H9 (cell line): ENCODE measurements around the gene FASTKD3. TPM values are rescaled to one million over a fixed set of nuclear protein-coding genes. Genes with fewer than 3 reads are reported as not detected.

ENCODE experiments used
- DNase-seq: peaks from one replicate; pipeline ENCODE4 v3.0.0-alpha.2; 2017
- H2AFZ ChIP-seq: one replicate; pipeline ENCODE4 v1.6.1; 2013; ENCODE audit warnings: mild to moderate bottlenecking, low read length, control low read depth, moderate library complexity
- H2AK5ac ChIP-seq: 2 replicates; pipeline ENCODE4 v1.6.1; 2013; ENCODE audit warnings: low read length, control low read depth, mixed read lengths; ENCODE audit not compliant: insufficient read length
- H2BK120ac ChIP-seq: one replicate; pipeline ENCODE4 v1.6.1; 2013; ENCODE audit warnings: low read depth, mild to moderate bottlenecking, low read length, control low read depth, inconsistent platforms; ENCODE audit not compliant: poor library complexity, severe bottlenecking
- H2BK12ac ChIP-seq: 2 replicates; pipeline ENCODE4 v1.6.1; 2013; ENCODE audit warnings: low read length, control low read depth, mixed read lengths, low read depth; ENCODE audit not compliant: insufficient read length
- H2BK15ac ChIP-seq: 2 replicates; pipeline ENCODE4 v1.6.1; 2013; ENCODE audit warnings: low read depth, low read length, control low read depth
- H2BK20ac ChIP-seq: one replicate; pipeline ENCODE4 v1.6.1; 2013; ENCODE audit warnings: low read depth, mild to moderate bottlenecking, low read length, control low read depth, inconsistent platforms; ENCODE audit not compliant: poor library complexity, severe bottlenecking
- H2BK5ac ChIP-seq: 2 replicates; pipeline ENCODE4 v1.6.1; 2013; ENCODE audit warnings: low read length, control low read depth, mixed read lengths; ENCODE audit not compliant: insufficient read length
- H3K14ac ChIP-seq: 2 replicates; pipeline ENCODE4 v1.6.1; 2013; ENCODE audit warnings: low read length, control low read depth; ENCODE audit not compliant: insufficient read depth
- H3K18ac ChIP-seq: 2 replicates; pipeline ENCODE4 v1.6.1; 2013; ENCODE audit warnings: low read depth, mild to moderate bottlenecking, mixed read lengths, low read length, control low read depth; ENCODE audit not compliant: insufficient read length
- H3K23ac ChIP-seq: 2 replicates; pipeline ENCODE4 v1.6.1; 2013; ENCODE audit warnings: low read length, control low read depth, mixed read lengths, low read depth; ENCODE audit not compliant: insufficient read length
- H3K23me2 ChIP-seq: 2 replicates; pipeline ENCODE4 v1.6.1; 2013; ENCODE audit warnings: low read depth, mild to moderate bottlenecking, mixed read lengths, low read length, control low read depth; ENCODE audit not compliant: insufficient read length, poor library complexity, severe bottlenecking
- H3K27ac ChIP-seq: 2 replicates; pipeline ENCODE4 v1.5.1; 2013; ENCODE audit warnings: low read length, control low read depth, mixed read lengths, low read depth; ENCODE audit not compliant: insufficient read length
- H3K27me3 ChIP-seq: 2 replicates; pipeline ENCODE4 v1.6.1; 2013; ENCODE audit warnings: low read length, control low read depth, inconsistent platforms; ENCODE audit not compliant: insufficient read depth
- H3K4ac ChIP-seq: 2 replicates; pipeline ENCODE4 v1.6.1; 2013; ENCODE audit warnings: low read depth, mild to moderate bottlenecking, control low read depth, inconsistent platforms, low read length, moderate library complexity
- H3K4me1 ChIP-seq: 2 replicates; pipeline ENCODE4 v1.6.1; 2013; ENCODE audit warnings: low read length, control low read depth, inconsistent platforms; ENCODE audit not compliant: insufficient read depth
- H3K4me2 ChIP-seq: 2 replicates; pipeline ENCODE4 v1.6.1; 2013; ENCODE audit warnings: low read length, control low read depth, mixed read lengths; ENCODE audit not compliant: insufficient read length, insufficient read depth
- H3K56ac ChIP-seq: 2 replicates; pipeline ENCODE4 v1.6.1; 2013; ENCODE audit warnings: low read depth, mild to moderate bottlenecking, mixed read lengths, low read length, control low read depth; ENCODE audit not compliant: insufficient read length
- H3K79me1 ChIP-seq: 2 replicates; pipeline ENCODE4 v1.6.1; 2013; ENCODE audit warnings: low read depth, mild to moderate bottlenecking, moderate library complexity, low read length, control low read depth, inconsistent platforms; ENCODE audit not compliant: insufficient read depth, poor library complexity, severe bottlenecking
- H3K79me2 ChIP-seq: 2 replicates; pipeline ENCODE4 v1.6.1; 2013; ENCODE audit warnings: low read length, control low read depth, inconsistent platforms; ENCODE audit not compliant: insufficient read depth
- H3K9ac ChIP-seq: 2 replicates; pipeline ENCODE4 v1.6.1; 2013; ENCODE audit warnings: low read length, control low read depth, mixed read lengths; ENCODE audit not compliant: insufficient read length; ENCODE audit errors: extremely low read depth
- H3K9me3 ChIP-seq: one replicate; pipeline ENCODE4 v1.6.1; 2013; ENCODE audit warnings: low read depth, low read length, inconsistent platforms; ENCODE audit not compliant: control insufficient read depth
- H3T11ph ChIP-seq: one replicate; pipeline ENCODE4 v1.6.1; 2013; ENCODE audit warnings: mild to moderate bottlenecking, low read length, control low read depth, inconsistent platforms
- H4K20me1 ChIP-seq: one replicate; pipeline ENCODE4 v1.6.1; 2013; ENCODE audit not compliant: control insufficient read depth, insufficient read length, insufficient read depth
- H4K5ac ChIP-seq: 2 replicates; pipeline ENCODE4 v1.6.1; 2013; ENCODE audit warnings: low read depth, mild to moderate bottlenecking, mixed read lengths, low read length, control low read depth; ENCODE audit not compliant: insufficient read length
- H4K8ac ChIP-seq: replicated peaks from 2 replicates; pipeline ENCODE4 v1.6.1; 2013; ENCODE audit warnings: low read length, control low read depth, mixed read lengths, low read depth; ENCODE audit not compliant: insufficient read length
- H4K91ac ChIP-seq: 2 replicates; pipeline ENCODE4 v1.6.1; 2013; ENCODE audit warnings: low read depth, mild to moderate bottlenecking, moderate library complexity, mixed read lengths, low read length, control low read depth; ENCODE audit not compliant: insufficient read length
- H3K27ac Mint-ChIP-seq, 3 experiments: 2 replicates in 2 of 3; 3 replicates in 1 of 3; pipeline ENCODE4 v1.8.0; 2020 to 2021; ENCODE audit warnings: mixed read lengths in 3 of 3, mild to moderate bottlenecking in 1 of 3, moderate library complexity in 1 of 3
- H3K27me3 Mint-ChIP-seq: 2 replicates; pipeline ENCODE4 v1.8.0; 2021; ENCODE audit warnings: low read depth, mild to moderate bottlenecking, moderate library complexity, mixed read lengths
- H3K36me3 Mint-ChIP-seq, 3 experiments: 2 replicates in 2 of 3; 3 replicates in 1 of 3; pipeline ENCODE4 v1.8.0; 2020 to 2021; ENCODE audit warnings: low read depth in 3 of 3, mixed read lengths in 3 of 3; ENCODE audit not compliant: insufficient read depth in 1 of 3
- H3K4me1 Mint-ChIP-seq, 2 experiments: 2 replicates each; pipeline ENCODE4 v1.8.0; 2020; ENCODE audit warnings: mixed read lengths in 2 of 2
- H3K4me3 Mint-ChIP-seq, 2 experiments: 2 replicates in 1 of 2; 3 replicates in 1 of 2; pipeline ENCODE4 v1.8.0; 2020 to 2021; ENCODE audit warnings: mild to moderate bottlenecking in 2 of 2, mixed read lengths in 2 of 2, moderate library complexity in 1 of 2
- H3K9me3 Mint-ChIP-seq, 2 experiments: 2 replicates in 1 of 2; 3 replicates in 1 of 2; pipeline ENCODE4 v1.8.0; 2020; ENCODE audit warnings: mild to moderate bottlenecking in 2 of 2, mixed read lengths in 2 of 2, moderate library complexity in 1 of 2
- CTCF ChIP-seq: fragments of 200-600 bp; sonication (generic); conservative IDR thresholded peaks from 3 replicates; pipeline ENCODE4 v1.8.0; 2021; ENCODE audit warnings: antibody characterized with exemption, mild to moderate bottlenecking
- WGBS: extraction: QIAGEN DNeasy Blood & Tissue Kit; methylation state at CpG from one replicate; pipeline ENCODE4 v1.1.7; 2013; ENCODE audit warnings: missing lambda C conversion rate, low lambda C conversion rate, mixed read lengths; ENCODE audit not compliant: insufficient read length; ENCODE audit errors: extremely low coverage; 5-methylcytosine and 5-hydroxymethylcytosine counted together
- total RNA-seq: library from RNA; stranded (reverse); gene quantifications from 2 replicates; pipeline ENCODE4 v1.2.1, GENCODE V29; 2021

The FASTKD3 gene
- total RNA-seq, 1 experiment from 2014 or later: 15.0 TPM

- Histone ChIP-seq H3K27me3 (no peaks in the 10 kb centered on the region), H4K20me1 (no peaks in the 10 kb centered on the region), H3K4ac (no peak overlapping the region), H3K79me1 (no peaks in the 10 kb centered on the region), H3K14ac (no peak overlapping the region), H3K18ac (no peak overlapping the region), H3K56ac (no peak overlapping the region), H3K79me2 (no peaks in the 10 kb centered on the region), H2BK120ac (no peak overlapping the region), H2BK12ac (no peak overlapping the region), H3K4me1 (no peaks in the 10 kb centered on the region), H2AK5ac (no peak overlapping the region), H2BK20ac (no peak overlapping the region), H3K4me2 (no peak overlapping the region), H3K23me2 (peaks cover 4% of the 10 kb centered on the region), H3K27ac (no peak overlapping the region), H4K8ac (no peak overlapping the region), H3T11ph (no peak overlapping the region), H3K23ac (no peak overlapping the region), H2AFZ (no peak overlapping the region), H4K5ac (no peak overlapping the region), H2BK15ac (no peak overlapping the region), H4K91ac (no peak overlapping the region), H3K9me3 (no peaks in the 10 kb centered on the region), H3K9ac (no peak overlapping the region), H2BK5ac (no peak overlapping the region)
- Mint-ChIP-seq H3K27ac (0 out of 7 replicates have a peak overlapping the region, but pooled peaks of 1 of the 3 experiments have one; percentile 10), H3K4me3 (no peak overlapping the region), H3K36me3 (peaks cover 12 to 27% (median 16%) of the 10 kb centered on the region in 3 experiments; a peak in 5 of 7 replicates), H3K4me1 (no peaks in the 10 kb centered on the region; a peak in 1 of 4 replicates), H3K9me3 (no peaks in the 10 kb centered on the region), H3K27me3 (no peaks in the 10 kb centered on the region)
- TF ChIP-seq CTCF: no peak
- DNase-seq: no peak
- no CpG with 5 or more reads among the region's 8 CpGs for WGBS
Measured at GRCh38 chr5:7823594-7823993, 45.2 kb downstream of the FASTKD3 start.
